H1 (cell line): ENCODE data around the gene CCR9. TPM values are rescaled to one million over a fixed set of nuclear protein-coding genes. Genes with fewer than 3 reads are reported as not detected.

Experiments
- CTCF ChIA-PET: fragments of 300-600 bp; sonication (Branson Sonifier 250); formaldehyde crosslinking; loops from one replicate; lab custom pipeline; 2021; ENCODE audit not compliant: partially characterized antibody; lab: Charles Lee
- POLR2A ChIA-PET: fragments of 300-600 bp; sonication (Branson Sonifier 250); formaldehyde crosslinking; loops from one replicate; lab custom pipeline; 2021; ENCODE audit warnings: inconsistent platforms; ENCODE audit not compliant: partially characterized antibody; lab: Charles Lee
- DNase-seq, 2 experiments: peaks; one replicate each; pipeline versions ENCODE4 v3.0.0 to v3.0.0-alpha.2; 2010 to 2022; ENCODE audit warnings: low spot score in 2 of 2, low read depth in 1 of 2, mixed read lengths in 1 of 2
- FAIRE-seq: peaks from 2 replicates; lab custom pipeline; 2011; peaks lifted over from hg19 to GRCh38; lab: Jason Lieb, UNC
- H2AFZ ChIP-seq: 2 replicates; pipeline ENCODE4 v1.8.1; 2012; ENCODE audit warnings: low read length, inconsistent platforms
- H2AK5ac ChIP-seq: 2 replicates; pipeline ENCODE4 v1.6.1; 2013; ENCODE audit warnings: low read depth, low read length
- H2BK120ac ChIP-seq: replicated peaks from 2 replicates; pipeline ENCODE3; 2013; ENCODE audit warnings: low read depth, low read length, inconsistent platforms
- H2BK12ac ChIP-seq: 2 replicates; pipeline ENCODE4 v1.6.1; 2013; ENCODE audit warnings: low read depth, low read length
- H2BK15ac ChIP-seq: 2 replicates; pipeline ENCODE4 v1.6.1; 2013; ENCODE audit warnings: low read length
- H2BK20ac ChIP-seq: 2 replicates; pipeline ENCODE4 v1.6.1; 2013; ENCODE audit warnings: low read length
- H2BK5ac ChIP-seq: 2 replicates; pipeline ENCODE4 v1.6.1; 2013; ENCODE audit warnings: low read depth, low read length
- H3K14ac ChIP-seq: 2 replicates; pipeline ENCODE4 v1.6.1; 2013; ENCODE audit warnings: inconsistent platforms; ENCODE audit not compliant: insufficient read length
- H3K18ac ChIP-seq: 2 replicates; pipeline ENCODE4 v1.6.1; 2013; ENCODE audit warnings: low read length; ENCODE audit errors: extremely low read depth
- H3K23ac ChIP-seq: 2 replicates; pipeline ENCODE4 v1.6.1; 2013; ENCODE audit warnings: inconsistent platforms; ENCODE audit not compliant: insufficient read length
- H3K23me2 ChIP-seq: 2 replicates; pipeline ENCODE4 v1.6.1; 2013; ENCODE audit warnings: low read depth, low read length
- H3K27ac ChIP-seq: 2 replicates; pipeline ENCODE4 v1.6.1; 2011; ENCODE audit warnings: low read depth, low read length, inconsistent platforms
- H3K27me3 ChIP-seq, 4 experiments: replicated peaks in 1 of 4; 1 replicate in 1 of 4; 2 replicates in 3 of 4; pipeline versions ENCODE4 v1.6.1 to v1.8.1; 2011 to 2013; ENCODE audit warnings: low read length in 3 of 4, mild to moderate bottlenecking in 3 of 4, inconsistent platforms in 2 of 4, mixed read lengths in 2 of 4, moderate library complexity in 1 of 4; ENCODE audit not compliant: control insufficient read depth in 3 of 4, insufficient read depth in 3 of 4; ENCODE audit errors: extremely low read depth in 1 of 4
- H3K36me3 ChIP-seq, 4 experiments: 2 replicates each; pipeline versions ENCODE4 v1.6.1 to v1.8.1; 2011 to 2013; ENCODE audit warnings: mild to moderate bottlenecking in 4 of 4, low read length in 3 of 4, moderate library complexity in 2 of 4, control low read depth in 1 of 4, inconsistent platforms in 1 of 4; ENCODE audit not compliant: insufficient read depth in 4 of 4, control insufficient read depth in 2 of 4
- H3K4ac ChIP-seq: replicated peaks from 2 replicates; pipeline ENCODE3; 2013; ENCODE audit warnings: low read length, low read depth, mixed read lengths, inconsistent platforms; ENCODE audit not compliant: insufficient read length
- H3K4me1 ChIP-seq, 4 experiments: replicated peaks in 1 of 4; 1 replicate in 1 of 4; 2 replicates in 3 of 4; pipeline versions ENCODE4 v1.6.1 to v1.8.1; 2011 to 2013; ENCODE audit warnings: low read length in 3 of 4, inconsistent platforms in 2 of 4, mixed read lengths in 1 of 4; ENCODE audit not compliant: insufficient read depth in 4 of 4, control insufficient read depth in 3 of 4
- H3K4me2 ChIP-seq, 2 experiments: 2 replicates each; pipeline versions ENCODE4 v1.6.1 to v1.8.1; 2011 to 2013; ENCODE audit warnings: low read depth in 2 of 2, low read length in 2 of 2, control low read depth in 1 of 2, inconsistent platforms in 1 of 2, mild to moderate bottlenecking in 1 of 2; ENCODE audit not compliant: insufficient read depth in 1 of 2
- H3K4me3 ChIP-seq, 4 experiments: fragments of 200-600, 300-600 bp in 1 of 4; sonication (generic), shearing (Covaris generic), sonication (Bioruptor Twin) in 1 of 4; 2 replicates each; pipeline versions ENCODE4 v1.5.1 to v1.8.1; 2011 to 2016; ENCODE audit warnings: low read length in 4 of 4, low read depth in 3 of 4, control low read depth in 2 of 4, inconsistent platforms in 2 of 4, mild to moderate bottlenecking in 2 of 4, mixed read lengths in 1 of 4, moderate library complexity in 1 of 4; ENCODE audit not compliant: insufficient read depth in 2 of 4; ENCODE audit errors: extremely low read depth in 1 of 4
- H3K56ac ChIP-seq: replicated peaks from 2 replicates; pipeline ENCODE3; 2013; ENCODE audit warnings: low read depth, mild to moderate bottlenecking, mixed read lengths, low read length, inconsistent platforms; ENCODE audit not compliant: insufficient read length
- H3K79me1 ChIP-seq: 2 replicates; pipeline ENCODE4 v1.6.1; 2013; ENCODE audit warnings: low read depth, low read length, control low read depth
- H3K79me2 ChIP-seq, 2 experiments: 2 replicates each; pipeline versions ENCODE4 v1.6.1 to v1.8.1; 2012 to 2013; ENCODE audit warnings: low read length in 2 of 2, mild to moderate bottlenecking in 2 of 2, inconsistent platforms in 1 of 2; ENCODE audit not compliant: insufficient read depth in 2 of 2, control insufficient read depth in 1 of 2
- H3K9ac ChIP-seq, 4 experiments: replicated peaks in 1 of 4; 1 replicate in 1 of 4; 2 replicates in 3 of 4; pipeline versions ENCODE4 v1.6.1 to v1.8.1; 2011 to 2013; ENCODE audit warnings: low read depth in 3 of 4, low read length in 3 of 4, control low read depth in 2 of 4, mild to moderate bottlenecking in 2 of 4, moderate library complexity in 2 of 4, inconsistent platforms in 1 of 4; ENCODE audit errors: extremely low read depth in 1 of 4
- H3K9me3 ChIP-seq, 2 experiments: 2 replicates each; pipeline versions ENCODE4 v1.6.1 to v1.8.1; 2012 to 2013; ENCODE audit warnings: mild to moderate bottlenecking in 2 of 2, moderate library complexity in 2 of 2, control low read depth in 1 of 2, inconsistent platforms in 1 of 2, low read depth in 1 of 2, low read length in 1 of 2, mixed read lengths in 1 of 2; ENCODE audit not compliant: insufficient read depth in 2 of 2
- H4K20me1 ChIP-seq, 2 experiments: replicated peaks in 1 of 2; 2 replicates each; pipeline versions ENCODE3 to v1.8.1; 2011 to 2013; ENCODE audit warnings: inconsistent platforms in 2 of 2, low read length in 2 of 2, mild to moderate bottlenecking in 1 of 2; ENCODE audit not compliant: insufficient read depth in 2 of 2, control insufficient read depth in 1 of 2
- H4K5ac ChIP-seq: 2 replicates; pipeline ENCODE4 v1.6.1; 2013; ENCODE audit warnings: low read length, low read depth, mixed read lengths, inconsistent platforms; ENCODE audit not compliant: insufficient read length
- H4K8ac ChIP-seq: 2 replicates; pipeline ENCODE4 v1.8.0; 2013; ENCODE audit warnings: mild to moderate bottlenecking, moderate library complexity, low read length, inconsistent platforms; ENCODE audit not compliant: insufficient read depth; ENCODE audit errors: extremely low read depth
- H4K91ac ChIP-seq: replicated peaks from 2 replicates; pipeline ENCODE3; 2013; ENCODE audit warnings: low read length, mixed read lengths, inconsistent platforms; ENCODE audit not compliant: insufficient read length
- CHD2 ChIP-seq: IDR thresholded peaks from 2 replicates; pipeline ENCODE4 v1.6.1; 2012; ENCODE audit warnings: low read length, improper control_type of control experiment
- MAFK ChIP-seq: IDR thresholded peaks from 2 replicates; pipeline ENCODE4 v1.6.1; 2012; ENCODE audit warnings: low read depth, mild to moderate bottlenecking, improper control_type of control experiment, low read length
- SIRT6 ChIP-seq: IDR thresholded peaks from one replicate; pipeline ENCODE4 v1.7.1; 2012; ENCODE audit warnings: low read length, inconsistent platforms
- SIX5 ChIP-seq: IDR thresholded peaks from 2 replicates; pipeline ENCODE4 v1.6.1; 2011; ENCODE audit warnings: mild to moderate bottlenecking, low read depth, low read length
- TAF1 ChIP-seq: IDR thresholded peaks from 2 replicates; pipeline ENCODE4 v1.6.1; 2011; ENCODE audit warnings: mild to moderate bottlenecking, low read depth, low read length
- WGBS, 2 experiments: shearing (Covaris generic) in 1 of 2; methylation state at CpG; one replicate each; pipeline versions ENCODE4 v1.1.6 to v1.1.7; 2013 to 2015; ENCODE audit warnings: low lambda C conversion rate in 2 of 2, mixed read lengths in 2 of 2, inconsistent platforms in 1 of 2, low coverage in 1 of 2, missing lambda C conversion rate in 1 of 2; ENCODE audit not compliant: insufficient replicate concordance in 2 of 2, insufficient coverage in 1 of 2, insufficient read length in 1 of 2; ENCODE audit errors: extremely low coverage in 1 of 2, missing lambda C conversion rate in 1 of 2; 5-methylcytosine and 5-hydroxymethylcytosine counted together
- polyA plus RNA-seq, 7 experiments: library from polyadenylated mRNA; depleted of rRNA in 3 of 7; stranded (reverse) in 5 of 7; unstranded in 2 of 7; fragments of >200 nt in 5 of 7; fragments of 200-250 nt in 2 of 7; gene quantifications; 1 replicate in 5 of 7; 2 replicates in 1 of 7; 4 replicates in 1 of 7; pipeline versions ENCODE4 v1.2.1 to v1.2.3, GENCODE V29; 2011 to 2013; ENCODE audit warnings: missing spikeins in 2 of 7, mixed read lengths in 2 of 7
- total RNA-seq: library from RNA; stranded (reverse); fragmentation: NEBNext Ultra II Directional; extraction: Animal tissue kit (Norgen Biotek cat#: 25700); gene quantifications from 2 replicates; pipeline ENCODE4 v1.2.1, GENCODE V29; 2021

CCR9 gene
- total and polyA plus RNA-seq, 2 of the 8 experiments (the other 6 are each of a cell fraction or from before 2014, with no cell fraction given): not detected

GRCh38 chr3:45894015-45894414 is 7.7 kb downstream of the CCR9 start:
- Histone ChIP-seq H2AK5ac (no peak overlapping the region), H4K8ac (no peak overlapping the region), H3K27ac (no peak overlapping the region), H2BK12ac (no peak overlapping the region), H3K23me2 (no peaks in the 10 kb centered on the region), H3K4ac (no peak overlapping the region), H2BK20ac (no peak overlapping the region), H3K56ac (no peak overlapping the region), H3K18ac (no peak overlapping the region), H4K5ac (no peak overlapping the region), H3K4me2 (no peak overlapping the region), H4K20me1 (no peaks in the 10 kb centered on the region), H3K9me3 (no peaks in the 10 kb centered on the region), H3K14ac (no peak overlapping the region), H2AFZ (no peak overlapping the region), H2BK5ac (no peak overlapping the region), H3K79me2 (no peaks in the 10 kb centered on the region), H3K27me3 (no peaks in the 10 kb centered on the region), H3K23ac (no peak overlapping the region), H3K79me1 (no peaks in the 10 kb centered on the region), H3K4me1 (peaks cover 0 to 3% (median 1%) of the 10 kb centered on the region in 4 experiments; a peak in 2 of 7 replicates), H2BK15ac (no peak overlapping the region), H3K36me3 (no peaks in the 10 kb centered on the region), H3K9ac (no peak overlapping the region), H3K4me3 (no peak overlapping the region), H2BK120ac (no peak overlapping the region), H4K91ac (no peak overlapping the region)
- FAIRE-seq (no peak), DNase-seq (no peak)
- ChIA-PET CTCF (no interaction called here), POLR2A (no interaction called here)
- TF ChIP-seq TAF1: no peak
- TF ChIP-seq SIRT6: no peak
- TF ChIP-seq CHD2: no peak
- no peak for TF ChIP-seq SIX5
- TF ChIP-seq MAFK: no peak
- WGBS, 2 experiments: 81% methylated on average over 6 of the region's 6 CpGs; no CpG with 5 or more reads in 1 of the 2 experiments
